Colon (tissue), 2 donors: Measurements from ENCODE around the gene BTLA.
"Not testable (repeated sequence)": the region's sequence is repeated elsewhere in the genome, so short reads cannot be mapped to it uniquely, and the experiment has no call there.

Experiments
- FAIRE-seq: peaks from 2 replicates; lab custom pipeline; 2012; peaks lifted over from hg19 to GRCh38; lab: Jason Lieb, UNC
- donor health status: control.
- donor health status: control.

The BTLA gene

GRCh38 chr3:112446343-112446742, 52.9 kb downstream of the BTLA start:
- FAIRE-seq: no peak

GRCh38 chr3:112445839-112446238, 53.4 kb downstream of the BTLA start:
- no peak for FAIRE-seq

DNA sequence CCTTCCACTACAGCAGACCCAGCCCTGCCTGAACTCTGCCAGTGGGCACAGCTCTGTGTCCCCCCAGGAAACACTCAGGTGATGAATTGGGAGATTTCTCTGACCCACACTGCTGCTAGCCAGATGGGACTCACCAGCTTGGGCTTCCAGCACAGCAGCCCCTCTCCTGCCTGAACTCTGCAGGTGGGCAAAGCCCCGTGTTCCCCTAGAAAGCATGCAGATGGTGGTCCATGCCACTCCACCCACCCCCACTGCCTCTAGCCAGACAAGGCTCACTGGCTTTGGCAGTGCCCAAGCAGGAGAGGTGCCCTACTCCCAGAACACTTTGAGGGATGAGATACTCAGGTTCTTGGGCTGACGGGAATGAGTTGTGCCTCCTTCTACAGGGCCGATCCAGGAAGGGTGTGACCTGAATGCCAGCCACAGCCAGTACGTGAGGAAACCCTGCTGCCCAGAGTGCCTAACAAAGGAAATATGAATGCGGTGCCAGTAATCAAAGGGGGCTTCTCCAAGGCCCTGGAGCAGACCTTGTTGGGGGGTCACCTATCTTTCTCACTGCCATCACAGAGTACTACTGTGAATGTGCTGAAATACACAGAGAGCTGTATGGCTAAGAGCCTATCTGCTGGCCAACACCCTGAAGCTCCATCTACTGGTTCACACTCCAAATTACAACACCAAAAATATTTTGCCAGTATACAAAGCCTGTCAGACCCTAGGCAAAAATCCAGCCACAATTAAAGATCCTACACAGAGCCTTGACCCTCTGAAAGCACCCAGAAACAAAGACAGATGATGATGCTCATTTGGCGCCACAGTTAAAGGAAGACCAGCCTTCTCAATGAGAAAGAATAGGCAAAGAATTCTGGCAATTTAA, 61.9 kb downstream of the BTLA start:
- no peak for FAIRE-seq

DNA sequence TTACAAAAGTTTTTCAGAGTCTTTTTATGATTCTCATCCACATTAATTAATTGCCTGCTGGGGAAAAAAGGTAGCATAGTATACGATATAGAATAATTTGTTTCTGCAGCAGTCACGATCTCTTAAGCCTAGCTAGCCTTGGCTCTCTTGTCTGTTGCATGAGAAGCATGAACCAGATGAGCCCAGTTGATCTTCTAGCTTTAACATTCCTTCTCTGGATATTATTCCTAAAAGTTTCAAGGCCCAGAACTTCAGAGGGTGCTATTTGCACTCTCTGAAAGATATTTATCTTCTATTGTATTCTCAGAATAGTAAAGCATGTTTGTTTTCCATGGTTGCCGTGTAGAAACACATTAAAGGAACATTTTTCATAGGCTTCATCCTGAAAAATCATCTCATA, 69.3 kb downstream of the BTLA start:
- FAIRE-seq: no peak

DNA sequence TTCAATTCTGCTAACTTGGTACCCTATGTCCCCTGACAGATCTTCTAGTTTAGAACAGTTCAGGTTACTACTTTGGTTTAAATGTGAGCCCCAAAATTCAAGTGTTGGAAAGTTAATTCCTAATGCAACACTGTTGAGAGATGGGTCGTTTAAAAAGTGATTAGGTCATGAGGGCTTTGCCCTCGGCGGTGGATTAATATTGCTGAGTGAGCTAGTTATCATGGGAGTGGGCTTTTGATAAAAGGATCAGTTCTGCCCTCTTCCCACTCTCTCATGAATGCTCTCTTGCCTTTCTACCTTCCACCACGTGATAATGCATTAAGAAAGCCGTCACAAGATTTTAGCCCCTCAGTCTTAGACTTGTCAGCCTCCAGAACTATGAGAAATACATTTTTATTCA, 72.1 kb downstream of the BTLA start:
- FAIRE-seq: no peak

DNA sequence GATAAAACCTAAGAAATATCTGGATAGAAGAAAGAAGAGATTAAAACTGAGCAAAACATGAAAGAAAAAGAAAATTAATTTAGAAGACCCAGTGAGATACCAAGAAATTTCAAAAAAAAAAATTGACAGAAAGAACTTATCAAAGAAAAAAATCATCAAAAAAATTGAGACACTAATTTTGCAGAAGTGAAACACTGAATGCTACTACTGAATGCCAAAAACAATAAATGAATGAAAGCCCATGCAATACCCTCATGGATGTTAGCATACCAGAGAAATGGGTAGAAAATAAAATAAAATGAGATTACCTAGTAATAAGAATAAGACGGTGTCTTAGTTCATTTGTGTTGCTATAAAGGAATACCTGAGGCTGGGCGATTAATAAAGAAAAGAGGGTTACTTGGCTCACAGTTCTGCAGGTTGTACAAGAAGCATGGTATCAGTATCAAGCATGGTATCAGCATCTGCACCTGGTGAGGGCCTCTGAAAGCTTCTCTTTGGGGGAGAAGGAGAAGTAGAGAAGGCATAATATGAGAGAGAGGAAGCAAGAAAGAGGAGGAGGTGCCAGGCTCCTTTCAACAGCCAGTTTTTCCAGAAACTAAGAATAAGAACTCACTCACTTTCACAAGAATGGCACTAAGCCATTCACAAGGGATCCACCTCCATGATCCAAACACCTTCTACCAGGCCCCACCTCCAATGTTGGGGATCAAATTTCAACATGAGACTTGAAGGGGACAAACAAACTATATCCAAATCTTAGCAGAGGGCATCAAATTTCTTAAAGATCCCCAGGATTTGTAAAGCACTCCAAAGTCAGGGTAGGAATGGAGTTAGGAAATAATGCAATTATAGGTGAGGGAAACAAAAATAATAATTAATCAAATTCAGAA, 73.2 kb downstream of the BTLA start:
- peak; percentile 31 for FAIRE-seq

- no peak for FAIRE-seq
Observed at GRCh38 chr3:112425382-112425781, 73.9 kb downstream of the BTLA start.

GRCh38 chr3:112424394-112424793, 74.9 kb downstream of the BTLA start:
- FAIRE-seq: no peak

DNA sequence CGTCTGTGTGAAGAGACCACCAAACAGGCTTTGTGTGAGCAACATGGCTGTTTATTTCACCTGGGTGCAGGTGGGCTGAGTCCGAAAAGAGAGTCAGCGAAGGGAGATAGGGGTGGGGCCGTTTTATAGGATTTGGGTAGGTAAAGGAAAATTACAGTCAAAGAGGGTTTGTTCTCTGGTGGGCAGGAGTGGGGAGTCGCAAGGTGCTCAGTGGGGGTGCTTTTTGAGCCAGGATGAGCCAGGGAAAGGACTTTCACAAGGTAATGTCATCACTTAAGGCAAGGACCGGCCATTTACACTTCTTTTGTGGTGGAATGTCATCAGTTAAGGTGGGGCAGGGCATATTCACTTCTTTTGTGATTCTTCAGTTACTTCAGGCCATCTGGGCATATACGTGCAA, 76.4 kb downstream of the BTLA start:
- not testable (repeated sequence) for FAIRE-seq

GRCh38 chr3:112418526-112418925, 80.7 kb downstream of the BTLA start:
- not testable (repeated sequence) for FAIRE-seq

DNA sequence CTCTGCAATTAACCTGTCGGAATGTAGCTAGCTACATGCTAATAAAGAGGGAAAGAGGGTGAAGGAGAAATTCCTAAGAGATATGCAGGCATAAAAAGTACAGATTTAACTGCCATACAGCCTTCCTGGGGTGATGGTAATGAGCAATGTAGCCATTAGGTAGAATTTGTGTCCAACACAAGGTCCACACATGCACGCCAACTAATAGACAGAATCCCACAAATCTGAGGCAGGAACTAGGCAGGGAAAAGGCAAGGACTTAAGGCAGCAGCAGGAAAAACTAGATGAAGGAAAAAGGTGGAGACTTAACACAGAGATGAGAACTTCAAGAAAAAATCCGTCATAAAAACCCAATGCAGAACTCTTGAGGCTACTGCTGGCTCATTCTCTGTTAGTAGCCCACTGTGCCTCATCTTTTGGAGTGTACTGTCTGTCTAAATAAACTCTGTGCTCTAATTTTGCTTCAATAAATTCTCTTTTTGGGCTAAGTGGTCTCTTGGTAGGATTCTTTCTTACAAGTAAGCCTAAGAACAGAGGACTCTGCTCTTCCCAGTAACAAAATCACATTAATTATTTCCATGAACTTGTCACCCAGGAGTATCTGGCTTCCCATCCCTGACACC, 81.5 kb downstream of the BTLA start:
- no peak for FAIRE-seq

DNA sequence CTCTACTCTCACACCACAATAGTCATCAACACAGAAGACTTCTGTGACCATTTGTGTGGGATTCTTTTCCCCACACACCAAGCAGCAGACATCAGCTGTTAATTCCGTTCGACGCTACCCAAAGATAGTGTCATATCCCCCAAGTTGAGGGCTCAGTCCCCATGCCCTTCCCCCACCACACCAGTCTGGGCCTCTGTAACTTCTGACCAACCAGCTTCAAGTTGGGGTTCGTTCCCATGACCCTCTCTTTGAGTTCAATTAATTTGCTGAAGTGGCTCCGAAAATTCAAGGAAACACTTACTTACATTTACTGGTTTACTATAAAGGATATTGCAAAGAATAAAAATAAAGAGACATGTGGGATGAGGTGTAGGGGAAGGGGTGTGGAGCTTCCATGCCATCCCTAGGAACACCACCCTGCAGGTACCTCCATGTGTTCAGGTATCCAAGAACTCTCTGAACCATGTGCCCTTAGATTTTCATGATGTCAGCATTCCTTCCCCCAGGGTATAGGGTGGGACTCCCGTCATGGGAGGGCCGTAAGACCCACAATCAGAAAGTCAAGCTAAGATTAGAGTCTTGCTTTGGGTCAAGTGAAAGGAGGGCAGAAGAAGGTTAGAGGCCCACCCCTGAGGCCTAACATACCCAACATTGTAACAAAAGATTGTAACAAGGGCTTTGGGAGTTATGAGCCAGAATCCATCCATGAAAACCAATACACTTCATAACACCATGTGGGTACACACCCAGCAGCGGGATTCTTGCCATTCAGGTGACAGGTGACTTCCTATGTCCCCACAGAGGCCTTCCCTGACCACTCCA, 82.7 kb downstream of the BTLA start:
- no peak for FAIRE-seq

DNA sequence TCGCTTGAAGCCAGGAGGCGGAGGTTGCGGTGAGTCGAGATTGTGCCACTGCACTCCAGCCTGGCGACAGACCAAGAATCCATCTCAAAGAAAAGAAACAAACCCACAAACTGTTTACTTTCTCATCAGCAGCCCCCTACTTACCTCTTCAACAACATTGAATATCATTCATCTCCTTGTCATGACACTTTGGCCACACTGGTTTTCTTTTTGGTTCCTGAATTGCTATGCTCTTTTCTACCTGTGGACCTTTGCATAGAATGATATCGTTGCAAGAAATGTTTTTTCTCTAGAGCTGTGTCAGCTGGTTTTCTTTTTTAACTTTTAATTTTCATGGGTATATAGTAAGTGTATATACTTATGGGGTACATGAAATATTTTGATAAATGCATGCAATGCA, 83.9 kb downstream of the BTLA start:
- FAIRE-seq: no peak
